Measurements from ENCODE around the gene TAF15.

The TAF15 gene

DNA sequence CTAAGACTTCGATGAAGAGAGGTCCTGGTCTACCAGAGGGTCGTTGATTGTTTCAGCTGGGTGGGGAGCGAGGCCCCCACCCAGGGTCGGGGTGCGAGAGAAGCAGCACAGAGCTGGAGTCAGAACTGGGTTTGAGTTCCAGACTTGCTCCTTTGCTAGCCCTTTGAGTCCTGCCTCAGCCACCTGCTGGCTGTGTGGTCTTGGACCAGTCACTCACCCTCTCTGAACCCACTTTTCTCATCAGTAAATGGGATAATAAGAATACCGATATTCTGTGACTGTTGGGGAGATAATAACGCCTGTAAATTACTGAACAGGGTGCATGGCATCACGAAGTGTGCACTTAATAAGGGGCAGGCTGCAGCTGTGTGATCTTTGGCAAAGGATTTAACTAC, 13.4 kb upstream of the TAF15 start:
- H3K9me3 Mint-ChIP-seq: no peaks in the 10 kb centered on the region
- peaks cover 21% of the 10 kb centered on the region for H3K4me1 Mint-ChIP-seq
- H3K27me3 Mint-ChIP-seq (ENCODE audit: low read depth): peaks cover 83% of the 10 kb centered on the region
- H3K36me3 Mint-ChIP-seq (ENCODE audit: low read depth): no peaks in the 10 kb centered on the region
- H3K4me3 Mint-ChIP-seq: peak overlapping the region; percentile 71 to 76 (median 72)
- TF ChIP-seq, protein P1, sequence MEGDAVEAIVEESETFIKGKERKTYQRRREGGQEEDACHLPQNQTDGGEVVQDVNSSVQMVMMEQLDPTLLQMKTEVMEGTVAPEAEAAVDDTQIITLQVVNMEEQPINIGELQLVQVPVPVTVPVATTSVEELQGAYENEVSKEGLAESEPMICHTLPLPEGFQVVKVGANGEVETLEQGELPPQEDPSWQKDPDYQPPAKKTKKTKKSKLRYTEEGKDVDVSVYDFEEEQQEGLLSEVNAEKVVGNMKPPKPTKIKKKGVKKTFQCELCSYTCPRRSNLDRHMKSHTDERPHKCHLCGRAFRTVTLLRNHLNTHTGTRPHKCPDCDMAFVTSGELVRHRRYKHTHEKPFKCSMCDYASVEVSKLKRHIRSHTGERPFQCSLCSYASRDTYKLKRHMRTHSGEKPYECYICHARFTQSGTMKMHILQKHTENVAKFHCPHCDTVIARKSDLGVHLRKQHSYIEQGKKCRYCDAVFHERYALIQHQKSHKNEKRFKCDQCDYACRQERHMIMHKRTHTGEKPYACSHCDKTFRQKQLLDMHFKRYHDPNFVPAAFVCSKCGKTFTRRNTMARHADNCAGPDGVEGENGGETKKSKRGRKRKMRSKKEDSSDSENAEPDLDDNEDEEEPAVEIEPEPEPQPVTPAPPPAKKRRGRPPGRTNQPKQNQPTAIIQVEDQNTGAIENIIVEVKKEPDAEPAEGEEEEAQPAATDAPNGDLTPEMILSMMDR (IDR thresholded peaks at IDR 0.05; ENCODE audit: unreplicated experiment in 3 of 3): no peak
- H3K27ac Mint-ChIP-seq: no peak overlapping the region

DNA sequence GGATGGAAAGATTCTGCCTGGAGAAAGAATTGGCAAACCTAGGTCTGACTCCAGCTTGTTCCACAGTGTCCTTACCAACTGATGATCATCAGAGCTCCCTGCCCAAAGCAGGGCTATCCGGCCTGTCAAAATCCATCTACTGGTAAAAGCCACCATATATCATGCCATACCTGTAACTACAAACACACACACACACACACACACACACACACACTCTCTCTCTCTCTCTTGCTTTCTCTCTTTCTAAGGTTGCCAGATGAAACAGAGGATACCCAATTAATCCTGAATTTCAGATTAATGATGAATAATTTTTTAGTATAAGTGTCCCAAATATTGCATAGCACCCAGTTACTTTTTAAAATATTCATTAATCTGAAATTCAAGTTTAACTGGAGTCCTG, 12.3 kb upstream of the TAF15 start:
- TF ChIP-seq, protein P1 (IDR thresholded peaks at IDR 0.05; ENCODE audit: unreplicated experiment in 3 of 3): no peak
- Mint-ChIP-seq H3K36me3 (ENCODE audit: low read depth) (no peaks in the 10 kb centered on the region), H3K4me1 (peaks cover 28% of the 10 kb centered on the region)

DNA sequence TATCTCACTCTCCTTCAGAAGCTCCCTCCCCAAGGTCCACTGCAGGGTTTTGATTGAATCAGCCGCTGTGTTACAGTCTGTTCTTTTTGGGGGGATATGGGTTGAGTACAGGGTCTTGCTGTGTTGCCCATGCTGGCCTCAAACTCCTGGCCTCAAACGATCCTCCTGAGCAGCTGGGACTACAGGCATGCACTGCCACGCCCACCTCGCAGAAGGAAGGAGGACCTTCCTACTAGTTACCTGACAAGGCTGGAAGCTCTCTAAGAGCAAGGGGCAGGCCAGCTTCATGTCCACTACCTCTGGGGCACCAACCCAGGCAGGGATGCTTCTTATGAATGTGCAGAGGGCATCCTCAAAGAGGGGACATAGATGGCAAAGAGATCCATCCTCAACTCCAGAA, 11.9 kb upstream of the TAF15 start:
- peaks cover 78% of the 10 kb centered on the region for H3K27me3 Mint-ChIP-seq (ENCODE audit: low read depth)
- TF ChIP-seq, protein P1 (IDR thresholded peaks at IDR 0.05; ENCODE audit: unreplicated experiment in 3 of 3): no peak
- H3K27ac Mint-ChIP-seq: no peak overlapping the region
- no peaks in the 10 kb centered on the region for H3K36me3 Mint-ChIP-seq (ENCODE audit: low read depth)
- H3K4me1 Mint-ChIP-seq: peaks cover 28% of the 10 kb centered on the region
- no peaks in the 10 kb centered on the region for H3K9me3 Mint-ChIP-seq
- peak overlapping the region in 1 of 3 experiments; percentile 13 for H3K4me3 Mint-ChIP-seq

More for the DNA sequence above, 12.3 kb upstream of the TAF15 start:
- peak overlapping the region in 1 of 3 experiments; percentile 61 for H3K27ac Mint-ChIP-seq
- H3K9me3 Mint-ChIP-seq: no peaks in the 10 kb centered on the region
- peaks cover 82% of the 10 kb centered on the region for H3K27me3 Mint-ChIP-seq (ENCODE audit: low read depth)
- H3K4me3 Mint-ChIP-seq: peak overlapping the region; percentile 29 to 47 (median 32)

DNA sequence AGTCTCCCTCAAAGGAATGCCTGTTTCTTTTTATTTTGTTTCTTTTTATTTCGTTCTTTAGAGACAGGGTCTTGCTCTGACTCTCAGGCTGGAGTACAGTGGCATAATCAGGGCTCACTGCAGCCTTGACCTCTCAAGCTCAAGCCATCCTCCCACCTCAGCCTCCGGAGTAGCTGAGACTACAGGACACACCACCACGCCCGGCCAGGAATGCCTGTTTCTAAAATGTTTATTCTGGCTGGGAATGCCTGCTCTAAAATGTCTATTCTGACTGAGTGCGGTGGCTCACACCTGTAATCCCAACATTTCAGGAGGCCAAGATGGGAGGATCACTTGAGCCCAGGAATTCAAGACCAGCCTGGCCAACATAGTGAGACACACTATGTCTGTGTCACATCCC, 11.4 kb upstream of the TAF15 start:
- Mint-ChIP-seq H3K36me3 (ENCODE audit: low read depth) (no peaks in the 10 kb centered on the region), H3K4me1 (peaks cover 28% of the 10 kb centered on the region), H3K27me3 (ENCODE audit: low read depth) (peaks cover 73% of the 10 kb centered on the region), H3K9me3 (no peaks in the 10 kb centered on the region), H3K4me3 (no peak overlapping the region), H3K27ac (no peak overlapping the region)
- TF ChIP-seq, protein P1 (IDR thresholded peaks at IDR 0.05; ENCODE audit: unreplicated experiment in 3 of 3): no peak

DNA sequence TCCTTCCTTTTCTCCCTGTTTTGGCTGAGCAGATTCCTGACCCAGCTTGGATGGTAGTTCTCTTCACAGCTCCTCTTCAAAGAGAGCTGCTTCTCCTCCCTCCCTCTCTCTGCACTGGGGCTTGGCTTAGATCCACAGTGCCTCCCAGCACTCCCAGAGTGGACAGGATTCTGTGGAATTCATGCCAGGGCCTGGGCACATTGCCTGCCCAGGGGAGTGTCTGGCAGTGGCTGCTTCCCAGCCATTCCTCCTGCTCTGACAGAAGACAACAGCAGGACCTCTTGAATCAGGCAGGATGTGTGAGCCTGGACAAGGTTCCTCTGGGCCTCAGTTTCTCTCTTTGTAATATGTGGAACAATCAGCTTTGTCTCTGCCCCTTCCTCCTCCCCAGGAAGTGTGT, 9.3 kb upstream of the TAF15 start:
- peaks cover 52% of the 10 kb centered on the region for H3K27me3 Mint-ChIP-seq (ENCODE audit: low read depth)
- peaks cover 23% of the 10 kb centered on the region for H3K4me1 Mint-ChIP-seq
- no peak overlapping the region for H3K4me3 Mint-ChIP-seq
- peak overlapping the region in 2 of 3 experiments; percentile 2 to 3 for H3K27ac Mint-ChIP-seq
- H3K36me3 Mint-ChIP-seq (ENCODE audit: low read depth): no peaks in the 10 kb centered on the region
- TF ChIP-seq, protein P1 (IDR thresholded peaks at IDR 0.05; ENCODE audit: unreplicated experiment in 3 of 3): no peak
- no peaks in the 10 kb centered on the region for H3K9me3 Mint-ChIP-seq

DNA sequence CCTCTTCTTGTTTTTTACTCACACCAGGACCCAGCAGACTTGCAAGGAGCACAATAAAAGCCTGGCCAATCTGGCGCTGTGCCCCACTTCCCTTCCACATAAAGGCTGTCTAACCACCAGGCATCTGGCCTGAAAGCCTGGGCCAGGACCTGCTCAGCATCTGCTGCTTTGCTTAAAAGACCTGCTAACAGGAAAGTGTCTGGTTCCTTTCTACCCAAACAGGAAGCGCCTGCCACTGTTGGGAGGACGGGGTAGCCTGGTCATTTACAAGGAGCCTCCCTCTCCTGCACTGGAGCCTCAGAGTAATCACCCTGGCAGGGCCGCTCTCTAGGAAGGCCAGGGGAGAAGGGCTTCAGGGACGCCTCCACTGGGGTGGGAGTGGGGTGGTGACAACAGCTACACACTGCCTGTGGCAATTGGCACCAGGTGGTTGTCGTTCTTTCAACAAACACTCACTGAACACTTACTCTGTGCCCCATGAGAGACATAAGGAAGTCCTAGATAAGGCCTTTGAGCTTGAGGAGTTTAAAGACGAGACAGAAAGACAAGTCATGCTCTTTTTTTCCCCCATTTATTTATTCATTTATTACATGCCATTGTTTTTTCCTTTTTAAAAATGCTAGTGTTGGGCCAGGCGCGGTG, 7.6 kb upstream of the TAF15 start:
- Mint-ChIP-seq H3K9me3 (no peaks in the 10 kb centered on the region), H3K27ac (peak overlapping the region in 1 of 3 experiments; percentile 25), H3K4me3 (peak overlapping the region in 1 of 3 experiments; percentile 14), H3K36me3 (ENCODE audit: low read depth) (no peaks in the 10 kb centered on the region), H3K4me1 (peaks cover 15% of the 10 kb centered on the region), H3K27me3 (ENCODE audit: low read depth) (peaks cover 42% of the 10 kb centered on the region)
- TF ChIP-seq, protein P1 (IDR thresholded peaks at IDR 0.05; ENCODE audit: unreplicated experiment in 3 of 3): no peak

All from nephron (organoid).